Fibroblast of the aortic adventitia (primary cell): ENCODE data around the gene CUL9. TPM values are rescaled to one million over a fixed set of nuclear protein-coding genes. Genes with fewer than 3 reads are reported as not detected.

Experiments
- DNase-seq: peaks from one replicate; pipeline ENCODE4 v3.0.0-alpha.2; 2010; ENCODE audit warnings: low read depth
- H3K4me3 ChIP-seq: 2 replicates; pipeline ENCODE4 v1.5.1; 2011; ENCODE audit warnings: low read depth, mild to moderate bottlenecking, control low read depth, low read length, moderate library complexity
- total RNA-seq: library from RNA; depleted of rRNA; stranded (reverse); fragments of >200 nt; gene quantifications from 2 replicates; pipeline ENCODE4 v1.2.3, GENCODE V29; 2012; ENCODE audit warnings: low replicate concordance
- TF ChIP-seq, protein P1 (sequence below): IDR thresholded peaks from 2 replicates; pipeline ENCODE4 v1.5.1; 2011; ENCODE audit warnings: mild to moderate bottlenecking, low read length, control low read depth, inconsistent platforms; ENCODE audit not compliant: insufficient read depth

The CUL9 gene
- total RNA-seq, 1 donor, result 28.7 TPM

DNA sequence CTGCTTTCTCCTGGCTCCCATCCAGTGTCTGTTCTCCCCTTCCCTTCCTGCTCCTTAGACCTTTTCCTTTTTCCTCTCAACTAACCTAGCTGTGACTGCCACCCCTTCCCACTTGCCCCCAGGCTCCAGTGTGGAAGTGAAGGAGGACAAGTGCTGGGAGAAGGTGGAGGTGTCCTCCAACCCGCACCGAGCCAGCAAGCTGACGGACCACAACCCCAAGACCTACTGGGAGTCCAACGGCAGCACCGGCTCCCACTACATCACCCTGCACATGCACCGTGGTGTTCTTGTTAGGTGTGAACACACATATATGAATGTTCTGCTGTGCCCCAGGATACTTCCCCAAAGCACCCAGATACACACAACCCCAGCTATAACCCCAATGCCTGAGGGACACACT, 18.5 kb downstream of the CUL9 start:
- TF ChIP-seq, protein P1, sequence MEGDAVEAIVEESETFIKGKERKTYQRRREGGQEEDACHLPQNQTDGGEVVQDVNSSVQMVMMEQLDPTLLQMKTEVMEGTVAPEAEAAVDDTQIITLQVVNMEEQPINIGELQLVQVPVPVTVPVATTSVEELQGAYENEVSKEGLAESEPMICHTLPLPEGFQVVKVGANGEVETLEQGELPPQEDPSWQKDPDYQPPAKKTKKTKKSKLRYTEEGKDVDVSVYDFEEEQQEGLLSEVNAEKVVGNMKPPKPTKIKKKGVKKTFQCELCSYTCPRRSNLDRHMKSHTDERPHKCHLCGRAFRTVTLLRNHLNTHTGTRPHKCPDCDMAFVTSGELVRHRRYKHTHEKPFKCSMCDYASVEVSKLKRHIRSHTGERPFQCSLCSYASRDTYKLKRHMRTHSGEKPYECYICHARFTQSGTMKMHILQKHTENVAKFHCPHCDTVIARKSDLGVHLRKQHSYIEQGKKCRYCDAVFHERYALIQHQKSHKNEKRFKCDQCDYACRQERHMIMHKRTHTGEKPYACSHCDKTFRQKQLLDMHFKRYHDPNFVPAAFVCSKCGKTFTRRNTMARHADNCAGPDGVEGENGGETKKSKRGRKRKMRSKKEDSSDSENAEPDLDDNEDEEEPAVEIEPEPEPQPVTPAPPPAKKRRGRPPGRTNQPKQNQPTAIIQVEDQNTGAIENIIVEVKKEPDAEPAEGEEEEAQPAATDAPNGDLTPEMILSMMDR, result no peak
- H3K4me3 ChIP-seq, result no peak overlapping the region
- no peak for DNase-seq

GRCh38 chr6:43202451-43202850, 20.5 kb downstream of the CUL9 start:
- no peak overlapping the region for H3K4me3 ChIP-seq
- DNase-seq, result no peak
- TF ChIP-seq, protein P1, result no peak

GRCh38 chr6:43203029-43203717, 21.2 kb downstream of the CUL9 start:
- H3K4me3 ChIP-seq, result no peak overlapping the region
- no peak for DNase-seq
- TF ChIP-seq, protein P1, result no peak

DNA sequence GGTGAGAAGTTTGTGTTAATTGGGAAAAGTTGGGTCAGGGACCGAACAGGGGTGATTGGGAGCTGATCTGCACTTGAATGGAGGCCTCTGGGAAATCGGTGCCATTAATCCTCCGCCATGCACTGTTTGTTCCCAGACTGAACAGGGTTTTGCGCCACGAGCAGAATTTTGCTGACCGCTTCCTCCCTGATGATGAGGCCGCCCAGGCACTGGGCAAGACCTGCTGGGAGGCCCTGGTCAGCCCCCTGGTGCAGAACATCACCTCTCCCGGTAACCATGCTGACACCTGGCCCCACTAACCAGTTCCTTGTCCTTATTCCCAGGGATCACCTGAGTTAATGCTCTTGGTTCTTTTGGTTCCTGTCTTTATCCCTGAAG, 21.7 kb downstream of the CUL9 start:
- no peak overlapping the region for H3K4me3 ChIP-seq
- TF ChIP-seq, protein P1, result no peak
- no peak for DNase-seq

DNA sequence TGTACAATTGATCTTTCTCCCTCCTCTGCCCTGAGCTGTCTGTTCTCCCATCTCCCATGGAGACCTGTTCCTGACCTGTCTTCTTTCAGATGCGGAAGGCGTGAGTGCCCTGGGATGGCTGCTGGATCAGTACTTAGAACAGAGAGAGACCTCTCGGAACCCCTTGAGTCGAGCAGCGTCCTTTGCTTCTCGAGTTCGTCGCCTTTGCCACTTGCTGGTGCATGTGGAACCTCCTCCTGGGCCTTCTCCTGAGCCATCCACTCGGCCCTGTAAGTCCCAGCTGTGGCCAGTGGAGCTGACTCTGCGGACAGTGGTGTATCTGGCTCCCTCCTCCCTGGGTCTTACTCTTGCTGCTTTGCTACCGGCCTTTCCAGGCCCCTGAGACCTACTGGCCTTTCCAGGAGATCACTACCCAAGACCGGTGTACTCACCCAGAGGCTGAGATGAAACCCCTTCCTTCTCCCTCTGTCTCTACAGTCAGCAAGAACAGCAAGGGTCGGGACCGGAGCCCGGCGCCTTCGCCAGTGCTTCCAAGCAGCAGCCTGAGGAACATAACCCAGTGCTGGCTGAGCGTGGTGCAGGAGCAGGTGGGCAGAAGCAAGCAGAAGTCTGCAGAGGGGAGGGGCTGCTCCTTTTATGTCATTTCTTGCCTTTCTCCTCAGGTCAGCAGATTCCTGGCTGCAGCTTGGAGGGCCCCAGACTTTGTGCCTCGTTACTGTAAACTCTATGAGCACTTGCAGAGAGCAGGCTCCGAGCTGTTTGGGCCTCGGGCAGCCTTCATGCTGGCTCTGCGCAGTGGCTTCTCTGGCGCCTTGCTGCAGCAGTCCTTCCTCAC, 22.5 kb downstream of the CUL9 start:
- no peak overlapping the region for H3K4me3 ChIP-seq
- DNase-seq, result no peak
- TF ChIP-seq, protein P1, result no peak

DNA sequence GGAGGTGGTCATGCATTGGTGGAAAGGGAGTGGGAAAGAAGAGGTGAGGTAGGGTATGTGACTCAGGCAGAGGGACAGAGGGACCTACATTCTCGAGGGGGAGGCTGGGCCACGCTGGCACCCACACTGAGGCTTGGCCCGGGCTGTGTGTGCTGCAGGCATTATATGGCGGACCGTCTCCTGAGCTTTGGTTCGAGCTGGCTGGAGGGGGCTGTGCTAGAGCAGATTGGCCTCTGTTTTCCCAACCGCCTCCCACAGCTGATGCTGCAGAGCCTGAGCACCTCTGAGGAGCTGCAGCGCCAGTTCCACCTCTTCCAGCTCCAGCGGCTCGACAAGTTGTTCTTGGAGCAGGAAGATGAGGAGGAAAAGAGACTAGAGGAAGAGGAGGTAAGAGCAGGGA, 23.9 kb downstream of the CUL9 start:
- no peak overlapping the region for H3K4me3 ChIP-seq
- no peak for DNase-seq
- TF ChIP-seq, protein P1, result no peak
